GM12892 (cell line): ENCODE measurements around the gene ALG9.

Experiments
- POLR2A ChIP-seq: IDR thresholded peaks from 2 replicates; pipeline ENCODE4 v1.6.1; 2011; ENCODE audit warnings: low read depth, low read length, control low read depth
- POLR2AphosphoS5 ChIP-seq: IDR thresholded peaks from 2 replicates; pipeline ENCODE4 v1.6.1; 2011; ENCODE audit warnings: low read depth, low read length, control low read depth
- TAF1 ChIP-seq: IDR thresholded peaks from 2 replicates; pipeline ENCODE4 v1.6.1; 2011; ENCODE audit warnings: low read depth, mild to moderate bottlenecking, control low read depth, low read length, borderline replicate concordance

- TF ChIP-seq TAF1 (no peak), POLR2A (no peak), POLR2AphosphoS5 (no peak)
These were observed 35.3 kb upstream of the ALG9 start for GRCh38 chr11:111906680-111907079.
